Aortic smooth muscle cell (primary cell): ENCODE results near the gene TXNRD3. TPM values are rescaled to one million over a fixed set of nuclear protein-coding genes. Genes with fewer than 3 reads are reported as not detected.

ENCODE experiments used
- total RNA-seq: library from RNA; depleted of rRNA; stranded (reverse); fragments of >200 nt; gene quantifications from 2 replicates; pipeline ENCODE4 v1.2.3, GENCODE V29; 2014

Gene TXNRD3
- total RNA-seq: 8.7 and 9.8 TPM in 2 replicates

GRCh38 chr3:126654571-126655383, at the start of gene TXNRD3:
Gene TXNRD3, minus strand, starts transcription at chr3:126655124.

GRCh38 chr3:126703512-126704493, 48.9 kb upstream of the TXNRD3 start, which contains the start of gene CHCHD6:
Gene CHCHD6, plus strand, starts transcription at chr3:126704240. Its CDS starts 73 bp downstream, at chr3:126704313.

DNA sequence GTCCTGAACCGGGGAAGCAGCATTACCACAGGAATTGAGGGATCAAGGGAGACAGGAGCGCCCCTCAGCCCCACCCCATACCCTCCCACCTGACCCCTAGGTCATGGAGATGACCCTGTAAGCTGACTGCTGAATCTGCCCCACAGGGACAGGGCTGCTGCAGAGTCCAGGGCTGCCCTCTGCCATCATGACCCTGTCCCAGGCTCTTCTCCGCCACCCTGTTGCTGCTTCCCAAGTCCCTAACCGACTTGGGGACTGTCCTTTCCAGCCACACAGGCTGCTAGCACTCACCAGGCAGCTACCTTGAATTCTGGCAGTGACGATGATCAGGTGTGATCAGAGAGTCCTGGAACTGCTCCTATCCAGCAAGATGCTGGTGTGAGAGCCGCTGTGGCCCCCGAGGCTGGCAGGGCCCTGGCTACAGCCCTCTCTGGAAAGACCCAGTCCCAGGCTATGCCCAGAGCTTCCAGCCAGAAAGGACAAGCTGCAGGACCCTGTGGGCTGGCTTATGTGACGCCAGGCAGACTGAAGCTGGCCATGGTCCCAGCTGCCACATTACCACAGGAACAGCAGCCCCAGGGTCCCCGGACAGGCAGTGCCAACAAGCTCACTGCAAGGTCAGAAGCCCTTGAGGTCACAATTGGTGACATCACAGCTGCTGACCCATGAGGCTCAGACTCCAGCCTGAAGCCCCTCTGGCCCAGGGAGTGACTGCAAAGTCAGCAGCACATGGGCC, 96.4 kb downstream of the TXNRD3 start, which contains the start of gene C3orf22:
TSS of gene C3orf22 (minus strand) at position 597 of the 736 bp plus-strand sequence. CDS start 5,542 bp downstream, outside the sequence.

Other genes starting within 250 kb of the TXNRD3 start
- gene ZXDC, start 179.2 kb downstream of the TXNRD3 start, total RNA-seq: 16.4 and 17.2 TPM in 2 replicates
- gene UROC1, start 137.4 kb downstream of the TXNRD3 start, total RNA-seq: not detected in 2 replicates
- gene CHST13, start 131.0 kb downstream of the TXNRD3 start, total RNA-seq: not detected in 2 replicates
- not detected in 2 replicates for gene C3orf22, start 96.2 kb downstream of the TXNRD3 start, total RNA-seq
- 11.9 and 12.6 TPM in 2 replicates for gene CHCHD6, start 49.1 kb upstream of the TXNRD3 start, total RNA-seq